H9 (cell line): ENCODE data around the gene POU6F2. TPM values are rescaled to one million over a fixed set of nuclear protein-coding genes. Genes with fewer than 3 reads are reported as not detected.

Experiments used
- DNase-seq: peaks from one replicate; pipeline ENCODE4 v3.0.0-alpha.2; 2017
- H2AFZ ChIP-seq: one replicate; pipeline ENCODE4 v1.6.1; 2013; ENCODE audit warnings: mild to moderate bottlenecking, low read length, control low read depth, moderate library complexity
- H2AK5ac ChIP-seq: 2 replicates; pipeline ENCODE4 v1.6.1; 2013; ENCODE audit warnings: low read length, control low read depth, mixed read lengths; ENCODE audit not compliant: insufficient read length
- H2BK120ac ChIP-seq: one replicate; pipeline ENCODE4 v1.6.1; 2013; ENCODE audit warnings: low read depth, mild to moderate bottlenecking, low read length, control low read depth, inconsistent platforms; ENCODE audit not compliant: poor library complexity, severe bottlenecking
- H2BK12ac ChIP-seq: 2 replicates; pipeline ENCODE4 v1.6.1; 2013; ENCODE audit warnings: low read length, control low read depth, mixed read lengths, low read depth; ENCODE audit not compliant: insufficient read length
- H2BK15ac ChIP-seq: 2 replicates; pipeline ENCODE4 v1.6.1; 2013; ENCODE audit warnings: low read depth, low read length, control low read depth
- H2BK20ac ChIP-seq: one replicate; pipeline ENCODE4 v1.6.1; 2013; ENCODE audit warnings: low read depth, mild to moderate bottlenecking, low read length, control low read depth, inconsistent platforms; ENCODE audit not compliant: poor library complexity, severe bottlenecking
- H2BK5ac ChIP-seq: 2 replicates; pipeline ENCODE4 v1.6.1; 2013; ENCODE audit warnings: low read length, control low read depth, mixed read lengths; ENCODE audit not compliant: insufficient read length
- H3K14ac ChIP-seq: 2 replicates; pipeline ENCODE4 v1.6.1; 2013; ENCODE audit warnings: low read length, control low read depth; ENCODE audit not compliant: insufficient read depth
- H3K18ac ChIP-seq: 2 replicates; pipeline ENCODE4 v1.6.1; 2013; ENCODE audit warnings: low read depth, mild to moderate bottlenecking, mixed read lengths, low read length, control low read depth; ENCODE audit not compliant: insufficient read length
- H3K23ac ChIP-seq: 2 replicates; pipeline ENCODE4 v1.6.1; 2013; ENCODE audit warnings: low read length, control low read depth, mixed read lengths, low read depth; ENCODE audit not compliant: insufficient read length
- H3K23me2 ChIP-seq: 2 replicates; pipeline ENCODE4 v1.6.1; 2013; ENCODE audit warnings: low read depth, mild to moderate bottlenecking, mixed read lengths, low read length, control low read depth; ENCODE audit not compliant: insufficient read length, poor library complexity, severe bottlenecking
- H3K27ac ChIP-seq: 2 replicates; pipeline ENCODE4 v1.5.1; 2013; ENCODE audit warnings: low read length, control low read depth, mixed read lengths, low read depth; ENCODE audit not compliant: insufficient read length
- H3K27me3 ChIP-seq: 2 replicates; pipeline ENCODE4 v1.6.1; 2013; ENCODE audit warnings: low read length, control low read depth, inconsistent platforms; ENCODE audit not compliant: insufficient read depth
- H3K4ac ChIP-seq: 2 replicates; pipeline ENCODE4 v1.6.1; 2013; ENCODE audit warnings: low read depth, mild to moderate bottlenecking, control low read depth, inconsistent platforms, low read length, moderate library complexity
- H3K4me1 ChIP-seq: 2 replicates; pipeline ENCODE4 v1.6.1; 2013; ENCODE audit warnings: low read length, control low read depth, inconsistent platforms; ENCODE audit not compliant: insufficient read depth
- H3K4me2 ChIP-seq: 2 replicates; pipeline ENCODE4 v1.6.1; 2013; ENCODE audit warnings: low read length, control low read depth, mixed read lengths; ENCODE audit not compliant: insufficient read length, insufficient read depth
- H3K56ac ChIP-seq: 2 replicates; pipeline ENCODE4 v1.6.1; 2013; ENCODE audit warnings: low read depth, mild to moderate bottlenecking, mixed read lengths, low read length, control low read depth; ENCODE audit not compliant: insufficient read length
- H3K79me1 ChIP-seq: 2 replicates; pipeline ENCODE4 v1.6.1; 2013; ENCODE audit warnings: low read depth, mild to moderate bottlenecking, moderate library complexity, low read length, control low read depth, inconsistent platforms; ENCODE audit not compliant: insufficient read depth, poor library complexity, severe bottlenecking
- H3K79me2 ChIP-seq: 2 replicates; pipeline ENCODE4 v1.6.1; 2013; ENCODE audit warnings: low read length, control low read depth, inconsistent platforms; ENCODE audit not compliant: insufficient read depth
- H3K9ac ChIP-seq: 2 replicates; pipeline ENCODE4 v1.6.1; 2013; ENCODE audit warnings: low read length, control low read depth, mixed read lengths; ENCODE audit not compliant: insufficient read length; ENCODE audit errors: extremely low read depth
- H3K9me3 ChIP-seq: one replicate; pipeline ENCODE4 v1.6.1; 2013; ENCODE audit warnings: low read depth, low read length, inconsistent platforms; ENCODE audit not compliant: control insufficient read depth
- H3T11ph ChIP-seq: one replicate; pipeline ENCODE4 v1.6.1; 2013; ENCODE audit warnings: mild to moderate bottlenecking, low read length, control low read depth, inconsistent platforms
- H4K20me1 ChIP-seq: one replicate; pipeline ENCODE4 v1.6.1; 2013; ENCODE audit not compliant: control insufficient read depth, insufficient read length, insufficient read depth
- H4K5ac ChIP-seq: 2 replicates; pipeline ENCODE4 v1.6.1; 2013; ENCODE audit warnings: low read depth, mild to moderate bottlenecking, mixed read lengths, low read length, control low read depth; ENCODE audit not compliant: insufficient read length
- H4K8ac ChIP-seq: replicated peaks from 2 replicates; pipeline ENCODE4 v1.6.1; 2013; ENCODE audit warnings: low read length, control low read depth, mixed read lengths, low read depth; ENCODE audit not compliant: insufficient read length
- H4K91ac ChIP-seq: 2 replicates; pipeline ENCODE4 v1.6.1; 2013; ENCODE audit warnings: low read depth, mild to moderate bottlenecking, moderate library complexity, mixed read lengths, low read length, control low read depth; ENCODE audit not compliant: insufficient read length
- H3K27ac Mint-ChIP-seq, 3 experiments: 2 replicates in 2 of 3; 3 replicates in 1 of 3; pipeline ENCODE4 v1.8.0; 2020 to 2021; ENCODE audit warnings: mixed read lengths in 3 of 3, mild to moderate bottlenecking in 1 of 3, moderate library complexity in 1 of 3
- H3K27me3 Mint-ChIP-seq: 2 replicates; pipeline ENCODE4 v1.8.0; 2021; ENCODE audit warnings: low read depth, mild to moderate bottlenecking, moderate library complexity, mixed read lengths
- H3K36me3 Mint-ChIP-seq, 3 experiments: 2 replicates in 2 of 3; 3 replicates in 1 of 3; pipeline ENCODE4 v1.8.0; 2020 to 2021; ENCODE audit warnings: low read depth in 3 of 3, mixed read lengths in 3 of 3; ENCODE audit not compliant: insufficient read depth in 1 of 3
- H3K4me1 Mint-ChIP-seq, 2 experiments: 2 replicates each; pipeline ENCODE4 v1.8.0; 2020; ENCODE audit warnings: mixed read lengths in 2 of 2
- H3K4me3 Mint-ChIP-seq, 2 experiments: 2 replicates in 1 of 2; 3 replicates in 1 of 2; pipeline ENCODE4 v1.8.0; 2020 to 2021; ENCODE audit warnings: mild to moderate bottlenecking in 2 of 2, mixed read lengths in 2 of 2, moderate library complexity in 1 of 2
- H3K9me3 Mint-ChIP-seq, 2 experiments: 2 replicates in 1 of 2; 3 replicates in 1 of 2; pipeline ENCODE4 v1.8.0; 2020; ENCODE audit warnings: mild to moderate bottlenecking in 2 of 2, mixed read lengths in 2 of 2, moderate library complexity in 1 of 2
- WGBS: extraction: QIAGEN DNeasy Blood & Tissue Kit; methylation state at CpG from one replicate; pipeline ENCODE4 v1.1.7; 2013; ENCODE audit warnings: missing lambda C conversion rate, low lambda C conversion rate, mixed read lengths; ENCODE audit not compliant: insufficient read length; ENCODE audit errors: extremely low coverage; 5-methylcytosine and 5-hydroxymethylcytosine counted together
- total RNA-seq: library from RNA; stranded (reverse); gene quantifications from 2 replicates; pipeline ENCODE4 v1.2.1, GENCODE V29; 2021
- TF ChIP-seq, protein P1 (sequence below): fragments of 200-600 bp; sonication (generic); conservative IDR thresholded peaks from 3 replicates; pipeline ENCODE4 v1.8.0; 2021; ENCODE audit warnings: antibody characterized with exemption, mild to moderate bottlenecking

Gene POU6F2
- total RNA-seq, 1 experiment from 2014 or later = 1.9 TPM

GRCh38 chr7:39153113-39153512 is 175.4 kb downstream of the POU6F2 start:
- Histone ChIP-seq H3T11ph (no peak overlapping the region), H3K4me2 (no peak overlapping the region), H2BK15ac (no peak overlapping the region), H3K27ac (no peak overlapping the region), H3K23ac (no peak overlapping the region), H3K4me1 (no peaks in the 10 kb centered on the region), H3K14ac (no peak overlapping the region), H2BK12ac (no peak overlapping the region), H3K9ac (no peak overlapping the region), H4K8ac (no peak overlapping the region), H3K18ac (no peak overlapping the region), H2AFZ (no peak overlapping the region), H3K9me3 (no peaks in the 10 kb centered on the region), H2BK120ac (no peak overlapping the region), H3K79me2 (no peaks in the 10 kb centered on the region), H3K23me2 (no peaks in the 10 kb centered on the region), H2AK5ac (no peak overlapping the region), H3K56ac (no peak overlapping the region), H2BK20ac (no peak overlapping the region), H3K4ac (no peak overlapping the region), H2BK5ac (no peak overlapping the region), H4K91ac (no peak overlapping the region), H4K5ac (no peak overlapping the region), H4K20me1 (no peaks in the 10 kb centered on the region), H3K27me3 (no peaks in the 10 kb centered on the region), H3K79me1 (no peaks in the 10 kb centered on the region)
- no peak overlapping the region for H3K4me3 Mint-ChIP-seq
- no peaks in the 10 kb centered on the region for H3K27me3 Mint-ChIP-seq
- WGBS = no CpG with 5 or more reads among the region's 5 CpGs
- no peak overlapping the region for H3K27ac Mint-ChIP-seq
- no peaks in the 10 kb centered on the region for H3K36me3 Mint-ChIP-seq
- no peak for DNase-seq
- H3K4me1 Mint-ChIP-seq = no peaks in the 10 kb centered on the region
- TF ChIP-seq, protein P1, sequence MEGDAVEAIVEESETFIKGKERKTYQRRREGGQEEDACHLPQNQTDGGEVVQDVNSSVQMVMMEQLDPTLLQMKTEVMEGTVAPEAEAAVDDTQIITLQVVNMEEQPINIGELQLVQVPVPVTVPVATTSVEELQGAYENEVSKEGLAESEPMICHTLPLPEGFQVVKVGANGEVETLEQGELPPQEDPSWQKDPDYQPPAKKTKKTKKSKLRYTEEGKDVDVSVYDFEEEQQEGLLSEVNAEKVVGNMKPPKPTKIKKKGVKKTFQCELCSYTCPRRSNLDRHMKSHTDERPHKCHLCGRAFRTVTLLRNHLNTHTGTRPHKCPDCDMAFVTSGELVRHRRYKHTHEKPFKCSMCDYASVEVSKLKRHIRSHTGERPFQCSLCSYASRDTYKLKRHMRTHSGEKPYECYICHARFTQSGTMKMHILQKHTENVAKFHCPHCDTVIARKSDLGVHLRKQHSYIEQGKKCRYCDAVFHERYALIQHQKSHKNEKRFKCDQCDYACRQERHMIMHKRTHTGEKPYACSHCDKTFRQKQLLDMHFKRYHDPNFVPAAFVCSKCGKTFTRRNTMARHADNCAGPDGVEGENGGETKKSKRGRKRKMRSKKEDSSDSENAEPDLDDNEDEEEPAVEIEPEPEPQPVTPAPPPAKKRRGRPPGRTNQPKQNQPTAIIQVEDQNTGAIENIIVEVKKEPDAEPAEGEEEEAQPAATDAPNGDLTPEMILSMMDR = no peak
- no peaks in the 10 kb centered on the region for H3K9me3 Mint-ChIP-seq
